ENCODE results near the gene GPR119.

DNA sequence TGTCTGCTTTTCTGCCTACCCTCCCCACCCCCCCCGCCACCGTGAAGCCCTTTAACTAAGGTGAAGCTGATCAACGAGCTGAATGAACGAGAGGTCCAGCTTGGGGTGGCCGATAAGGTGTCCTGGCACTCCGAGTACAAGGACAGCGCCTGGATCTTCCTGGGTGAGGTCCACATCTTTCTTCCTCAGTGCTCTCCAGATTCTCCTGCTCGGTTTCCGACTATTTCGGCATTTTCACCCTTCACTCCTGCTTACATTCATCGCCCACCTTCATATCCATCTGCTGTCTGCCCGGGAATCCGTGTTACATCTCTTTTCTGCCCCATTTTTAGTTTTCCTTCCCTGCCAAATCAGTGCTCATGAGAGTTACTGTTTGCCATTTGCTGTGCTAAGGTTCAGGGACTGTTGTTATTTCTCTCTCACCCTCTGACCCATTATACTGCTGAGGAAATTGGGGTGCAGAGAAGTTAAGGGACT lies 16.8 kb upstream of the GPR119 start:
- TF ChIP-seq CTCF (IDR thresholded peaks at IDR 0.05; ENCODE audit: low read length) (no peak), EZH2 (optimal IDR thresholded peaks at IDR 0.05; ENCODE audit: low read depth, low read length) (no peak), EZH2phosphoT487 (IDR thresholded peaks at IDR 0.05; ENCODE audit: low read length) (no peak)
